ENCODE measurements around the gene GJD4. TPM values are rescaled to one million over a fixed set of nuclear protein-coding genes. Genes with fewer than 3 reads are reported as not detected.

GJD4 gene
- total RNA-seq, 2 donors from 2014 or later = not detected

GRCh38 chr10:35562427-35562826, 42.7 kb upstream of the GJD4 start:
- Histone ChIP-seq H3K9me3 (no peaks in the 10 kb centered on the region), H3K4me3 (no peak overlapping the region), H3K27ac (no peak overlapping the region), H3K27me3 (no peaks in the 10 kb centered on the region), H3K4me1 (no peaks in the 10 kb centered on the region), H3K9ac (ENCODE audit: low read depth in 2 of 2, low read length in 2 of 2) (no peak overlapping the region), H3K36me3 (no peaks in the 10 kb centered on the region)
- intact Hi-C loops (cut with DNase I) = loop anchor here (10.0 kb wide), 1 partner anchor 328 kb away; no protein-coding TSS in a partner anchor
- no peak for DNase-seq
- TF ChIP-seq CTCF (IDR thresholded peaks at IDR 0.05) = no peak

- TF ChIP-seq CTCF (IDR thresholded peaks at IDR 0.05) = peak; percentile 97
- no peaks in the 10 kb centered on the region for H3K9me3 ChIP-seq
- H3K9ac ChIP-seq (ENCODE audit: low read depth in 2 of 2, low read length in 2 of 2) = no peak overlapping the region
- no peak overlapping the region for H3K4me3 ChIP-seq
- H3K36me3 ChIP-seq = no peaks in the 10 kb centered on the region
- no peaks in the 10 kb centered on the region for H3K27me3 ChIP-seq
- peak; percentile 45 for DNase-seq
- H3K4me1 ChIP-seq = no peaks in the 10 kb centered on the region
- no peak overlapping the region for H3K27ac ChIP-seq
- intact Hi-C loops (cut with DNase I) = loop anchor here (10.0 kb wide), 1 partner anchor 329 kb away; no protein-coding TSS in a partner anchor
Observed at GRCh38 chr10:35563261-35563891, 41.8 kb upstream of the GJD4 start.

GRCh38 chr10:35564341-35564968, 40.7 kb upstream of the GJD4 start:
- no peak for TF ChIP-seq CTCF (IDR thresholded peaks at IDR 0.05)
- H3K4me3 ChIP-seq = no peak overlapping the region
- no peak for DNase-seq
- H3K36me3 ChIP-seq = peaks cover 8% of the 10 kb centered on the region
- no peaks in the 10 kb centered on the region for H3K9me3 ChIP-seq
- no peak overlapping the region for H3K9ac ChIP-seq (ENCODE audit: low read depth in 2 of 2, low read length in 2 of 2)
- no peak overlapping the region for H3K27ac ChIP-seq
- no peaks in the 10 kb centered on the region for H3K4me1 ChIP-seq
- intact Hi-C loops (cut with DNase I) = loop anchor here (10.0 kb wide), 1 partner anchor 330 kb away; no protein-coding TSS in a partner anchor
- H3K27me3 ChIP-seq = no peaks in the 10 kb centered on the region

- no peak for DNase-seq
- Histone ChIP-seq H3K36me3 (peaks cover 12% of the 10 kb centered on the region), H3K4me1 (no peaks in the 10 kb centered on the region), H3K4me3 (no peak overlapping the region), H3K27me3 (no peaks in the 10 kb centered on the region), H3K9ac (ENCODE audit: low read depth in 2 of 2, low read length in 2 of 2) (no peak overlapping the region), H3K9me3 (no peaks in the 10 kb centered on the region), H3K27ac (no peak overlapping the region)
- no peak for TF ChIP-seq CTCF (IDR thresholded peaks at IDR 0.05)
- intact Hi-C loops (cut with DNase I) = loop anchor here (10.0 kb wide), 1 partner anchor 331 kb away; no protein-coding TSS in a partner anchor
Observed at GRCh38 chr10:35565602-35566081, 39.5 kb upstream of the GJD4 start.

- DNase-seq = no peak
- H3K9me3 ChIP-seq = no peaks in the 10 kb centered on the region
- H3K36me3 ChIP-seq = peaks cover 12% of the 10 kb centered on the region
- TF ChIP-seq CTCF (IDR thresholded peaks at IDR 0.05) = no peak
- no peak overlapping the region for H3K4me3 ChIP-seq
- H3K9ac ChIP-seq (ENCODE audit: low read depth in 2 of 2, low read length in 2 of 2) = no peak overlapping the region
- no peak overlapping the region for H3K27ac ChIP-seq
- intact Hi-C loops (cut with DNase I) = loop anchor here (10.0 kb wide), 1 partner anchor 333 kb away; no protein-coding TSS in a partner anchor
- no peaks in the 10 kb centered on the region for H3K27me3 ChIP-seq
- no peaks in the 10 kb centered on the region for H3K4me1 ChIP-seq
Observed at GRCh38 chr10:35567951-35568350, 37.2 kb upstream of the GJD4 start.
